ENCODE results near the gene PBXIP1.

DNA sequence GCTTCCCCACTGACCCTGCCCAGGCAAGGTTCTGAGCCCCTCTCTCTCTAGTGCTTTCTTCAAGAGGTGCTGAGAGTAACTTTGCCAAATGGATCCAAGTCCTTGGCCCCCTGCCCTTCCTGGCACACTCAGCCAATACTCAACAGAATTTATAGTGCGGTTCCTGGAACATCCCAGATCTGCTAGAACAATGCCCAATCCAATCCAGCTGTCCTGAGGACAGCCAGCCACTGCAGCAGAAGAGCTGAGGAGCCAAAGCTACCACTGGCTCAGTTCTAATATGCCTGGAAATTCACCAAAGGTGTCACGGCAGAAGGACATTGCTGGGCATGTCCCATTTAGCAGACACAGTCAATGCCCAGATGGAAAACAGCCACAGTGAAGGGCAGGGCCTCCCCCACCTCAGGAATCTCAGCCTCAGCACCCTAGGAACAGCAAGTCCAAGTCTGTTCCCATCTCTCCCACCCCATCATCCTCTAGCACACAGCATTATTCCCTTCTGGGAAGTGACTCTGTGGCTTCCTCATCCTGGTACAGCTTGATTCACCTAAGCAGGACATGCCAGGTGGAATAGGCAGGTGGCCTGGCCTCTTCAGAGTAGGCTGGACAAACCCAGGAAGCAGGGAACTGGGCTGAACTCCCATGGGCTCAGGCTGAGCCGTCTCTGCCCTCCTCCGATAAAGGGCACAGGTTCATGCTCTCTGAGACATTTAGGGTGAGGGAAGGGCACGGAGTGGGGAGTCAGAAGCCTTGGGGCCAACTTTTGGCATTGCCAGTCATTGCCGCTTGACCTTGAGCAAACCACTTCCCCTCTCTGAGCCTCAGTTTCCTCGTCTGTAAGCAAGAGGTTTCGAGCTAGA lies 44.0 kb downstream of the PBXIP1 start:
- TF ChIP-seq, protein P1, sequence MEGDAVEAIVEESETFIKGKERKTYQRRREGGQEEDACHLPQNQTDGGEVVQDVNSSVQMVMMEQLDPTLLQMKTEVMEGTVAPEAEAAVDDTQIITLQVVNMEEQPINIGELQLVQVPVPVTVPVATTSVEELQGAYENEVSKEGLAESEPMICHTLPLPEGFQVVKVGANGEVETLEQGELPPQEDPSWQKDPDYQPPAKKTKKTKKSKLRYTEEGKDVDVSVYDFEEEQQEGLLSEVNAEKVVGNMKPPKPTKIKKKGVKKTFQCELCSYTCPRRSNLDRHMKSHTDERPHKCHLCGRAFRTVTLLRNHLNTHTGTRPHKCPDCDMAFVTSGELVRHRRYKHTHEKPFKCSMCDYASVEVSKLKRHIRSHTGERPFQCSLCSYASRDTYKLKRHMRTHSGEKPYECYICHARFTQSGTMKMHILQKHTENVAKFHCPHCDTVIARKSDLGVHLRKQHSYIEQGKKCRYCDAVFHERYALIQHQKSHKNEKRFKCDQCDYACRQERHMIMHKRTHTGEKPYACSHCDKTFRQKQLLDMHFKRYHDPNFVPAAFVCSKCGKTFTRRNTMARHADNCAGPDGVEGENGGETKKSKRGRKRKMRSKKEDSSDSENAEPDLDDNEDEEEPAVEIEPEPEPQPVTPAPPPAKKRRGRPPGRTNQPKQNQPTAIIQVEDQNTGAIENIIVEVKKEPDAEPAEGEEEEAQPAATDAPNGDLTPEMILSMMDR (IDR thresholded peaks at IDR 0.05), result no peak
- TF ChIP-seq POLR2A (IDR thresholded peaks at IDR 0.05), result no peak
